Tibial nerve (tissue), 4 donors: Measurements from ENCODE around the gene DUSP14.

Experiments used
- EP300 ChIP-seq, 2 donors: sonication (generic); formaldehyde crosslinking; IDR thresholded peaks; one replicate each; pipeline ENCODE4 v1.6.1; 2017; ENCODE audit warnings: antibody characterized with exemption in 2 of 2, mild to moderate bottlenecking in 1 of 2
- TF ChIP-seq, protein P1 (sequence below), 5 experiments: fragments of 200-600 bp in 3 of 5; fragments of 450-650 bp in 2 of 5; sonication (generic) in 3 of 5; IDR thresholded peaks; one replicate each; pipeline ENCODE4 v1.5.1; 2016 to 2019; ENCODE audit warnings: antibody characterized with exemption in 5 of 5, mild to moderate bottlenecking in 3 of 5, moderate library complexity in 2 of 5

DNA sequence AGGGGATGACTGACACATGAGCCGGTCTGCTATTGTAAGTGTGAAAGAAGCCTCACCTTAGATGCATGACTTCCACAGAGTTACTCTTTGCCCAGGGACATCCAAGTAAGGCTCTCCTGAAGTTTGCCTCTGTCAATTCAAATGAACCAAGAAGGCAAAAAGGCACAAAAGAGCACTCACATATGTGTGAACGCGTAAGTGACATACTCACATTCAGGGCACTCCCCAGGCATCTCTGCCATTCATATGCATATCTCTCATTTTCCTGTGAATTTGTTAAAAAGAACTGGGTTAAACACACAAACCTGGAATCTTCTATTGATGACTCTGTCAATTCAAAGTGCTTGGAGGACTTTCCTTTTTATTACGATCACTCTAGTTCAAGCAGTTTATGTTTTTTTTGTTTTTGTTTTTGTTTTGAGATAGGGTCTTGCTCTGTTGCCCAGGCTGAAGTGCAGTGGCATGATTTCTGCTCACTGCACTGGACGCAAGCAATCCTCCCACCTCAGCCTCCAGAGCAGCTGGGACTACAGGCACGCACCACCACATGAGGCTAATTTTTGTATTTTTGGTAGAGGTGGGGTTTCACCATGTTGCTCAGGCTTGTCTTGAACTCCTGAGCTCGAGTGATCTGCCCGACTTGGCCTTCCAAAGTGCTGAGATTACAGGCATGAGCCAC is 49.4 kb downstream of the DUSP14 start:
- TF ChIP-seq, protein P1, sequence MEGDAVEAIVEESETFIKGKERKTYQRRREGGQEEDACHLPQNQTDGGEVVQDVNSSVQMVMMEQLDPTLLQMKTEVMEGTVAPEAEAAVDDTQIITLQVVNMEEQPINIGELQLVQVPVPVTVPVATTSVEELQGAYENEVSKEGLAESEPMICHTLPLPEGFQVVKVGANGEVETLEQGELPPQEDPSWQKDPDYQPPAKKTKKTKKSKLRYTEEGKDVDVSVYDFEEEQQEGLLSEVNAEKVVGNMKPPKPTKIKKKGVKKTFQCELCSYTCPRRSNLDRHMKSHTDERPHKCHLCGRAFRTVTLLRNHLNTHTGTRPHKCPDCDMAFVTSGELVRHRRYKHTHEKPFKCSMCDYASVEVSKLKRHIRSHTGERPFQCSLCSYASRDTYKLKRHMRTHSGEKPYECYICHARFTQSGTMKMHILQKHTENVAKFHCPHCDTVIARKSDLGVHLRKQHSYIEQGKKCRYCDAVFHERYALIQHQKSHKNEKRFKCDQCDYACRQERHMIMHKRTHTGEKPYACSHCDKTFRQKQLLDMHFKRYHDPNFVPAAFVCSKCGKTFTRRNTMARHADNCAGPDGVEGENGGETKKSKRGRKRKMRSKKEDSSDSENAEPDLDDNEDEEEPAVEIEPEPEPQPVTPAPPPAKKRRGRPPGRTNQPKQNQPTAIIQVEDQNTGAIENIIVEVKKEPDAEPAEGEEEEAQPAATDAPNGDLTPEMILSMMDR (IDR thresholded peaks at IDR 0.05) = no peak
- no peak for TF ChIP-seq EP300 (IDR thresholded peaks at IDR 0.05)
